ENCODE data around the gene CBX8. TPM values are rescaled to one million over a fixed set of nuclear protein-coding genes. Genes with fewer than 3 reads are reported as not detected.

The CBX8 gene
- total and polyA plus RNA-seq, 2 of the 8 experiments (the other 6 are each of a cell fraction or from before 2014, with no cell fraction given), result 0.09 to 2.1 TPM

DNA sequence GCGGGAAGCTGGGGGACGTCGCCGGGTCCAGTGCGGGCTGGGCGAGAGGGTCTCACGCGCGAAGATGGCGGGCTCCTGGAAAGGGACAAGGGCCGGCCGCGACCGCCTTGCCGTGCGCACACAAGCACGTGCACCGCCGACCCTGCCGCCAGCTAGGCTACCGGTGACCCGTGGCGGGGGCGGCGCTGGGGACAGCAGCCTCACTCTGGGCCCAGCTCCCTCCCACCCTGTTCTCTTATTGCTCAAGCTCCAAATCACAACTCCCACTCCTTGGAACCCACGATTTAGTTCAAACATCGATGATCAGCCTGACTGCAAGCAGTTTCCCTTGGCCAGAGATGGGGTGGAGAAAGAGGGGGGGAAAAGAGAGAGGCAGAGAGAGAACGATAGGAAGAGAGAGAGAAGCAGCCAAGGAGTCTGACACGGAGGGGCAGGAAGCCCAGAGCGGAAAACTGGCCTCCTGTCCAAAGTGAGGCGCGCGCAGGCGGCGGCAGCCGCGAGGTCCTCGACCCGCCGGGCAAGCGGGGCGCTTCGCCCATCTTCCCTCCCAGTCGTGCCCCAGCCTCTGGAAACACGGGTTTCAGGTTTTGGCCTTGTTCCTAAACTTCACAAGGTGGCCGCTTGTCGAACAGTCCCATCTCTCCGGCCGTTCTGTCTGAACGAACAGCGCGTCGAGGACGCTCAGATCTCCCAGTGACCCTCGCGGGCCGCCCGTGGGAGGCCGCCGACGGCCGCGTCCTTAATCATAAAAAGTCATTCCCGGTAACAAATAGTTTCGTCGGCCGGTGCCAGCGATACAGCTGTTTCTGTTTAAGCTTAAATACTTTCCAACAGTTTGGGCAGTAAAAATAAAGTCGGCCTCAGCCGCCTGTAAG is 1.7 kb upstream of the CBX8 start:
- Histone ChIP-seq H2BK12ac (ENCODE audit: low read depth, low read length) (peak overlapping the region; percentile 85), H3K79me2 (ENCODE audit: control insufficient read depth in 1 of 2, insufficient read depth in 2 of 2, low read length in 2 of 2) (no peaks in the 10 kb centered on the region), H3K79me1 (ENCODE audit: low read depth, low read length) (no peaks in the 10 kb centered on the region), H3K14ac (ENCODE audit: insufficient read length) (no peak overlapping the region), H4K8ac (ENCODE audit: extremely low read depth, insufficient read depth, low read length) (no peak overlapping the region; the same call in 1 of the 2 replicates), H2BK120ac (replicated peaks; ENCODE audit: low read depth, low read length) (no peak overlapping the region), H2AK5ac (ENCODE audit: low read depth, low read length) (no peak overlapping the region), H2BK15ac (ENCODE audit: low read length) (peak overlapping the region; percentile 92; the same call in 1 of the 2 replicates), H3K36me3 (ENCODE audit: control insufficient read depth in 2 of 4, insufficient read depth in 4 of 4, low read length in 3 of 4) (peaks cover 0 to 12% (median 0%) of the 10 kb centered on the region in 4 experiments; a peak in 1 of 8 replicates), H3K27ac (ENCODE audit: low read depth, low read length) (no peak overlapping the region), H2BK20ac (ENCODE audit: low read length) (peak overlapping the region; percentile 90), H3K4me2 (ENCODE audit: insufficient read depth in 1 of 2, low read depth in 2 of 2, low read length in 2 of 2) (peak overlapping the region; percentile 59 to 70), H3K23me2 (ENCODE audit: low read depth, low read length) (peaks cover 3% of the 10 kb centered on the region), H2BK5ac (ENCODE audit: low read depth, low read length) (peak overlapping the region; percentile 26; the same call in 1 of the 2 replicates), H3K56ac (replicated peaks; ENCODE audit: insufficient read length, low read depth, low read length) (no peak overlapping the region), H3K23ac (ENCODE audit: insufficient read length) (no peak overlapping the region), H3K9ac (replicated peaks in 1 of 4; ENCODE audit: extremely low read depth in 1 of 4, low read depth in 3 of 4, low read length in 3 of 4) (no peak overlapping the region; a peak in 1 of 7 replicates), H3K4ac (replicated peaks; ENCODE audit: insufficient read length, low read depth, low read length) (peak overlapping the region; percentile 41), H3K4me1 (replicated peaks in 1 of 4; ENCODE audit: control insufficient read depth in 3 of 4, insufficient read depth in 4 of 4, low read length in 3 of 4) (peaks cover 8 to 57% (median 40%) of the 10 kb centered on the region in 4 experiments), H3K18ac (ENCODE audit: extremely low read depth, low read length) (peak overlapping the region; percentile 62), H3K9me3 (ENCODE audit: insufficient read depth in 2 of 2, low read depth in 1 of 2, low read length in 1 of 2) (peaks cover 0 to 7% of the 10 kb centered on the region in 2 experiments; a peak in 3 of 4 replicates), H2AFZ (ENCODE audit: low read length) (no peak overlapping the region), H4K20me1 (replicated peaks in 1 of 2; ENCODE audit: control insufficient read depth in 1 of 2, insufficient read depth in 2 of 2, low read length in 2 of 2) (peaks cover 12 to 21% of the 10 kb centered on the region in 2 experiments), H4K5ac (ENCODE audit: insufficient read length, low read depth, low read length) (no peak overlapping the region), H3K4me3 (ENCODE audit: extremely low read depth in 1 of 4, insufficient read depth in 2 of 4, low read depth in 3 of 4, low read length in 4 of 4) (peak overlapping the region; percentile 9 to 51 (median 24); a peak in 7 of 8 replicates), H4K91ac (replicated peaks; ENCODE audit: insufficient read length, low read length) (peak overlapping the region; percentile 35), H3K27me3 (replicated peaks in 1 of 4; ENCODE audit: control insufficient read depth in 3 of 4, extremely low read depth in 1 of 4, insufficient read depth in 3 of 4, low read length in 3 of 4) (peaks cover 82 to 92% (median 90%) of the 10 kb centered on the region in 4 experiments)
- DNase-seq (ENCODE audit: low read depth in 1 of 2, low spot score in 2 of 2), result peak in 1 of 2 experiments; percentile 66
- 5% methylated on average over 60 of the region's 70 CpGs; no CpG with 5 or more reads in 1 of the 2 experiments for WGBS, 2 experiments (ENCODE audit: extremely low coverage in 1 of 2, insufficient coverage in 1 of 2, insufficient read length in 1 of 2, insufficient replicate concordance in 2 of 2, low coverage in 1 of 2, low lambda C conversion rate in 2 of 2, missing lambda C conversion rate in 1 of 2)
- ChIA-PET CTCF (ENCODE audit: partially characterized antibody) (interaction anchor here (1.2 to 19.1 kb wide), 6 partner anchors 8 to 57 kb away, joined by 3 to 576 read pairs (median 20); partner anchors contain the start of gene CBX4), POLR2A (ENCODE audit: partially characterized antibody) (interaction anchor here (0.8 to 24.0 kb wide), 12 partner anchors 9 to 194 kb away, joined by 3 to 374 read pairs (median 6); partner anchors contain the start of genes CBX2 and CBX4)
- FAIRE-seq, result no peak
- TF ChIP-seq TCF12 (IDR thresholded peaks at IDR 0.05; ENCODE audit: low read depth, low read length) (no peak), GABPA (IDR thresholded peaks at IDR 0.05; ENCODE audit: borderline replicate concordance, insufficient read depth, low read length) (0 out of 2 replicates have a peak, but pooled peaks have one; percentile 23), RNF2 (IDR thresholded peaks at IDR 0.05; ENCODE audit: borderline replicate concordance, low read depth, low read length, missing control alignments, poor library complexity, severe bottlenecking) (peak; percentile 94), SP1 (IDR thresholded peaks at IDR 0.05; ENCODE audit: low read depth, low read length) (no peak), RFX5 (IDR thresholded peaks at IDR 0.05; ENCODE audit: borderline replicate concordance, low read depth, low read length) (no peak), SRF (IDR thresholded peaks at IDR 0.05; ENCODE audit: low read depth, low read length) (no peak), SIN3A (conservative IDR thresholded peaks at IDR 0.05 in 1 of 2, IDR thresholded peaks at IDR 0.05 in 1 of 2; ENCODE audit: low read depth in 1 of 2, low read length in 2 of 2) (no peak), SIX5 (IDR thresholded peaks at IDR 0.05; ENCODE audit: low read depth, low read length) (no peak), POU5F1 (IDR thresholded peaks at IDR 0.05; ENCODE audit: low read depth, low read length) (no peak), KDM5A (IDR thresholded peaks at IDR 0.05; ENCODE audit: low read length) (no peak)

Measured in H1 (cell line).